OCI-LY1 (cell line): ENCODE measurements around the gene FRMD3.

Source experiments
- CTCF ChIP-seq: fragments of 200-600 bp; sonication (generic), shearing (Covaris generic); IDR thresholded peaks from 2 replicates; pipeline ENCODE4 v1.5.1; 2017; ENCODE audit warnings: mild to moderate bottlenecking, antibody characterized with exemption, low read length, moderate library complexity, mixed read lengths
- EZH2 ChIP-seq: fragments of 200-600 bp; sonication (generic), shearing (Covaris generic); IDR thresholded peaks from 2 replicates; pipeline ENCODE4 v1.8.0; 2017; ENCODE audit warnings: borderline replicate concordance, mixed run types, mild to moderate bottlenecking, antibody characterized with exemption, low read length, moderate library complexity, mixed read lengths

- TF ChIP-seq EZH2 (no peak), CTCF (no peak)
Observed at GRCh38 chr9:83458530-83458929, 79.7 kb downstream of the FRMD3 start.
